ENCODE results near the gene NUP205. TPM values are rescaled to one million over a fixed set of nuclear protein-coding genes. Genes with fewer than 3 reads are reported as not detected.

The NUP205 gene
- total RNA-seq, 1 donor from 2014 or later = 91.6 TPM

GRCh38 chr7:135693558-135693957, 135.8 kb downstream of the NUP205 start:
- H3K4me3 ChIP-seq (ENCODE audit: low read depth, low read length) = no peak overlapping the region
- TF ChIP-seq CTCF (conservative IDR thresholded peaks at IDR 0.05; ENCODE audit: low read depth, low read length) = no peak
- no peak for DNase-seq (ENCODE audit: low read depth)

- DNase-seq (ENCODE audit: low read depth) = no peak
- H3K4me3 ChIP-seq (ENCODE audit: low read depth, low read length) = no peak overlapping the region
- TF ChIP-seq CTCF (conservative IDR thresholded peaks at IDR 0.05; ENCODE audit: low read depth, low read length) = no peak
Observed at GRCh38 chr7:135697276-135698049, 139.7 kb downstream of the NUP205 start.

Other genes starting within 250 kb of the NUP205 start
- 9.4 and 10.4 TPM in 2 replicates for gene CNOT4, start 47.8 kb upstream of the NUP205 start, total RNA-seq
- 17.1 and 17.6 TPM in 2 replicates for gene STMP1, start 104.6 kb downstream of the NUP205 start, total RNA-seq
- gene SLC13A4, start 170.3 kb downstream of the NUP205 start, total RNA-seq = not detected in 2 replicates
- gene FAM180A, start 190.9 kb downstream of the NUP205 start, total RNA-seq = not detected in 2 replicates